Breast epithelium (tissue), 3 donors: ENCODE results near the gene FBXO4.

ENCODE experiments used
- CTCF ChIP-seq, 3 donors: fragments of 450-650 bp; IDR thresholded peaks; one replicate each; pipeline ENCODE4 v1.5.1; 2016 to 2017; ENCODE audit warnings: antibody characterized with exemption in 3 of 3, mild to moderate bottlenecking in 3 of 3, moderate library complexity in 3 of 3
- POLR2A ChIP-seq: fragments of 450-650 bp; IDR thresholded peaks from one replicate; pipeline ENCODE4 v1.6.1; 2016; ENCODE audit warnings: antibody characterized with exemption, mild to moderate bottlenecking, moderate library complexity

GRCh38 chr5:41951224-41951623, 26.1 kb downstream of the FBXO4 start:
- TF ChIP-seq POLR2A, result no peak
- TF ChIP-seq CTCF (IDR thresholded peaks at IDR 0.05), result no peak
